Measurements from ENCODE around the gene RERE.

The RERE gene

GRCh38 chr1:8337776-8338525 is 479.5 kb downstream of the RERE start:
- no peak for DNase-seq

DNA sequence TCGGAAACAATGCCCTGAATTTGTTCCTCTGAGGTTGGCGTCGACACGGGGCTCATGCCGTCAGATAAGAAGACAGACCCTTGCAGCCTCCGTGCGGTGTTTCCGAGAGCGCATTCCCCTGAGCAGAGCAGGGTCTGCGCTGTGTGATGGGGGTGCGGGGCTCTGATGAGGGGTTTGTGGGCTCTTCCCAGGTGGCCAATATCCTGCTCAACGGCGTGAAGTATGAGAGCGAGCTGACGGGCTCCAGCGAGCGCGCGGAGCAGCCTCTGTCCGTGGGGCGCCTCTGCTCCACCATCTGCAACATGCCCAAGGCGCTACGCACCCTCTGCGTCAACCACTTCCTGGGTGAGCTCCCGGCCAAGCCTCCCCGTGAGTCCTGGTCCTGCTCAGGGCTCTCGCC is 482.2 kb downstream of the RERE start:
- no peak for DNase-seq

- DNase-seq = no peak
Observed at GRCh38 chr1:8334106-8334851, 483.2 kb downstream of the RERE start.

GRCh38 chr1:8333246-8333987 is 484.0 kb downstream of the RERE start:
- no peak for DNase-seq

DNA sequence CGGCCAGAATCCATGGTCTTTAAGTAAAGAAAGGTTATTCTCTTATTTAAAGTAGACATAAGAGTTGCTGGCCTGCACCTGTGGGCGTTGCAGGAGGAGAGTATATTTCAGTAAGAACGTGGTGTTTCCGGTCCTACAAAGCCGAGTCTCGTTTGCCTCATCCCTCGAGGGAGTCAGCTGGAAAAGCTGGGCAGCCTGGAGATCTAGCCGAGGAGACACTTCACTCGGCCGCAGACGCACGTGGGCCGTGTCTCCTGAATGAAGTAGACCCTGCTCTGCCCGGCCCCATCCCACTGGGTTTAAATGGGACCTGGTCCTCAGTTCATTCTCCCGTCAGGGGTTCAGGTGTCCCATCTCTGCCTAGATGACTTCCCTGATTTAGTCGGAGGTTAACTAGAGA is 484.6 kb downstream of the RERE start:
- no peak for DNase-seq

DNA sequence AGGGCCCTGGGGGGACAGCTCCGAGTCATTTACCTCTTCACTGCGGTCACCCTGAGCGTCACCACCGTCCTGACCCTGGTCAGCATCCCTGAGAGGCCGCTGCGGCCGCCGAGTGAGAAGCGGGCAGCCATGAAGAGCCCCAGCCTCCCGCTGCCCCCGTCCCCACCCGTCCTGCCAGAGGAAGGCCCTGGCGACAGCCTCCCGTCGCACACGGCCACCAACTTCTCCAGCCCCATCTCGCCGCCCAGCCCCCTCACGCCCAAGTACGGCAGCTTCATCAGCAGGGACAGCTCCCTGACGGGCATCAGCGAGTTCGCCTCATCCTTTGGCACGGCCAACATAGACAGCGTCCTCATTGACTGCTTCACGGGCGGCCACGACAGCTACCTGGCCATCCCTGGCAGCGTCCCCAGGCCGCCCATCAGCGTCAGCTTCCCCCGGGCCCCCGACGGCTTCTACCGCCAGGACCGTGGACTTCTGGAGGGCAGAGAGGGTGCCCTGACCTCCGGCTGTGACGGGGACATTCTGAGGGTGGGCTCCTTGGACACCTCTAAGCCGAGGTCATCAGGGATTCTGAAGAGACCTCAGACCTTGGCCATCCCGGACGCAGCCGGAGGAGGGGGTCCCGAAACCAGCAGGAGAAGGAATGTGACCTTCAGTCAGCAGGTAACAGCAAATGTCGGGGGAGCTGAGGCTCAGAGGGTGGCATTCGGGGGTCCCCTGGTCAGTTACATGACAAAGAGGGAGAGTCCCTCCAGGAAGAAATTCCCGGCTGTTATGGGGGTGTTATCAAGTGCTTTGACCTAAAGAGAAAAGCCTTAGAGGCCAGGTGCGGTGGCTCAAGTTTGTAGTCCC is 486.9 kb downstream of the RERE start:
- no peak for DNase-seq

DNA sequence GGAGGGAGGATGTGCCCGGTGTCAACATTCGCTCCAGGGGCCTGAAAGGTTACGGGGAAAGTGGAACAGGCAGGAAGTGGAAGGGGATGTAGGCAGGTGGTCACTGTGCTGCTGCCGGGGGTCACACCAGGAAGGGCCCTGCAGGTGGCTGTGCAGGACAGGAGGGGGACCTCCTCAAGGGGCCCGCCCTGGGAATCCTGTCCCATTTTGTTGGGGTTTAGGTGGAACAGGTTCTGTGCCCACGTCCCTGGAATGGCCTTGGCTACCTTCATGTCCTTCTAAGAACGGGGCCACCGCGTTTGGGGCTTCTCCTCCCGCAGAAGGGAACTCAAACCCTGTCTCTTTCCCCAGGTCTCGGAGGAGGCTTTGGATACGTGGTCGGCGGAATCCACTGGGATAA is 487.6 kb downstream of the RERE start:
- no peak for DNase-seq

- no peak for DNase-seq
Observed at GRCh38 chr1:8329439-8329838, 488.0 kb downstream of the RERE start.

- no peak for DNase-seq
Observed at GRCh38 chr1:8328271-8328670, 489.2 kb downstream of the RERE start.

DNA sequence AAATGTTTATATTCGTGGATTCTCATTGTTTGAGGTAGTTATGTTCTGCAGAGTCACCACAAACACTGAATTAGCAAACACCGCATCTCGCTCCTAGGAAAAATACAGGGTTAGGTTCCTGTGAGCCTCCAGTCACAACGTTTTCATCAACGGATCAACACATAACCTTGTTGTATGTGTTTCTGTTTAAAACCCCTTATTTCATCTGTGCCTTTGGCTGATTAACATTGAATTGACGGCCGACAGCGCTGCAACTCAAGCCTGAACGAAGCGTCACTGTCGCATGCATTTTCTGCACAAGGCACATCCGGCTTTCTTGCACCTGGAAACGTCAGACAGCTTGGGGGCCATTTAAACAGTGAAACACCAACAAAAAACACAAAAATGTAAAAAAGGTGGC is 491.2 kb downstream of the RERE start:
- no peak for DNase-seq

- no peak for DNase-seq
Observed at GRCh38 chr1:8325771-8326170, 491.7 kb downstream of the RERE start.

DNA sequence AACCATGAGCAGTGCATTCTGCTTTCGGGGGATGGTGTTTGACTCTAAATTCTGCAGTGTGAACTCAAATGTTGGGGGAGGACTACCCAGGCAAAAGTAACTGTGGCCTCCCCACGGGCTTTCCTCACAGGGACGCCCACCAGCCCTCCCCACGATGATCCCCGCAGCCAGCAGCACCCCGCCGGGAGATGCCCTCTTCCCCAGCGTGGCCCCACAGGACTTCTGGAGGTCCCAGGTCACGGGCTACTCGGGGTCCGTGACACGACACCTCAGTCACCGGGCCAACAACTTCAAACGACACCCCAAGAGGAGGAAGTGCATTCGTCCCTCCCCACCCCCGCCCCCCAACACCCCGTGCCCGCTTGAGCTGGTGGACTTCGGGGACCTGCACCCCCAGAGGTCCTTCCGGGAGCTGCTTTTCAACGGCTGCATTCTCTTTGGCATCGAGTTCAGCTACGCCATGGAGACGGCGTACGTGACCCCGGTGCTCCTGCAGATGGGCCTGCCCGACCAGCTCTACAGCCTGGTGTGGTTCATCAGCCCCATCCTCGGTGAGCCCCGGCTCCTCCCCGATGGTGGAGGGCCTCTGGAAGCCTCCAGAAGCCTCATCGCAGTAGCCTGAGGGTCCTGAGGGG is 493.1 kb downstream of the RERE start:
- DNase-seq = no peak

GRCh38 chr1:8323706-8324105 is 493.7 kb downstream of the RERE start:
- DNase-seq = no peak

DNA sequence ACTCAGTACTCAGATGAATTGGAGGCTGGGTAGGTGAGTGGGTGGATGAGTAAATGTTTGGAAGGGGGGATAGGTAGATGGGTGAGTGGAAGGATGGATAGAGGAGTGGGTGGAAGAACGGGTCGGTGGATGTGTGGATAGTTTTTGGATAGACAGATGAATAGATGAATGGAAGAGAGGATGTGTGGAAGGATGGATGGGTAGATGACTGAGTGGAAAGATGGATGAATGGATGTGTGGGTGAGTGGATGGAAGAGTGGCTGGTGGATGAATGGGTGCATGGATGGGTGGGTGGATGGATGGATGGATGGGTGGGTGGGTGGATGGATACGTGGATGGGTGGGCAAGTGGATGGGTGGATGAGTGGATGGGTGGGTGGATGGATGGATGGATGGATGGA is 495.8 kb downstream of the RERE start:
- no peak for DNase-seq

DNA sequence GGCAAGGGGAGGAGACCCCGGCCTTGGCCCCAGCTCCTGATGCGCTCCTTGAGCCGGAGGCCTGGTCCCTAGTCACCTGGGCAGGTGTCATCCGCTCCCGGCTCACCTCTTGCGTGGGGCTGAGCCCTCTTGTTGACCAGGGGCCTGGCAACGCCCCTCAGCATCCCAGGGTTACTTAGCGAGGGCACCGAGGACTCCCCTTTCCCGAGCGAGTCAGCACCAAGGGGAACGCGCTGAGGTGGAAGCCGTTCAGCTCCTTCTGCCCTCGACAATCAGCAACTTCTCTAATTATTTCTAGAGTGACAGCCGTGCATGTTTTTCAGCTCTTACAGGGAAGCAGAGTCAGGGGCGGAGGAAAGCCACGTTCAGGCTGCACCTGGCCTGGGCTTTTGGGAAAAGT is 499.0 kb downstream of the RERE start:
- DNase-seq = no peak

DNA sequence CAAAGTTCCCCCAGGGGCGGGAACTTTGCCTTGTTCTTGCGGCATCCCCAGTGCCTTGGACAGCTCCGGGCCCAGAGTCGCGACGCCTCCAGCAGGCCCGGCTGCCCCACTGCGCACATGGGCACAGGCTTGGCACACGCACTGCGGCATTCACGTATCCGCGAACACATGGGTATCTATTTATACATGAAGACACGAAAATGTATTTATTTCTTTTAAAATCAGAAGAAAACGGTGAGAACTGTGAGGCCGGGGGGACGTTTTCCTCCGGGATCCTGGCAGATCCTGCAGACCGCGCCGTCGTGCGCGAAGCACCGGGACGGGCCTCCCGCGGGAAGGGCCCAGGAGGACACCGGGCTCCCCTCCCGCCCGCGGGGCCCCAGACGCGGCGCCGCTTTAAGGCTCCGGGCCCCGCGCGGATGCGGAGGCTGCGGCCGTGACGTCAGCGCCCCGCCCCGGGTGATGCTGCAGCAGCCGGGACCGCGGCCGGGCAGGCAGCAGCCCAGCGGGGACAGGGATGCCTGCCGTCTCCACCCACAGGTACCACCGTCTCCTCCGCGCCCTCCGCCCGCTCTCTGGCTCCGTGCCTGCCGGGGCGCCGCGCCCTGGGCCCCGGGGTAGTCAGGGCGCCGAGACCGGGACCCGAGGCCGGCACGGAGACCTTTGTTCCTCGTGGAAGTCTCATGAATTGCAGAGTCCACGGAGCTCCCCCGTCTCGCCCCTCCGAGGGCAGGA is 499.6 kb downstream of the RERE start, which contains the start of gene SLC45A1:
Gene SLC45A1, plus strand, starts transcription at position 468 of the 735 bp plus-strand sequence. CDS start 6,216 bp downstream, outside the sequence.
- DNase-seq = peak; percentile 71

DNA sequence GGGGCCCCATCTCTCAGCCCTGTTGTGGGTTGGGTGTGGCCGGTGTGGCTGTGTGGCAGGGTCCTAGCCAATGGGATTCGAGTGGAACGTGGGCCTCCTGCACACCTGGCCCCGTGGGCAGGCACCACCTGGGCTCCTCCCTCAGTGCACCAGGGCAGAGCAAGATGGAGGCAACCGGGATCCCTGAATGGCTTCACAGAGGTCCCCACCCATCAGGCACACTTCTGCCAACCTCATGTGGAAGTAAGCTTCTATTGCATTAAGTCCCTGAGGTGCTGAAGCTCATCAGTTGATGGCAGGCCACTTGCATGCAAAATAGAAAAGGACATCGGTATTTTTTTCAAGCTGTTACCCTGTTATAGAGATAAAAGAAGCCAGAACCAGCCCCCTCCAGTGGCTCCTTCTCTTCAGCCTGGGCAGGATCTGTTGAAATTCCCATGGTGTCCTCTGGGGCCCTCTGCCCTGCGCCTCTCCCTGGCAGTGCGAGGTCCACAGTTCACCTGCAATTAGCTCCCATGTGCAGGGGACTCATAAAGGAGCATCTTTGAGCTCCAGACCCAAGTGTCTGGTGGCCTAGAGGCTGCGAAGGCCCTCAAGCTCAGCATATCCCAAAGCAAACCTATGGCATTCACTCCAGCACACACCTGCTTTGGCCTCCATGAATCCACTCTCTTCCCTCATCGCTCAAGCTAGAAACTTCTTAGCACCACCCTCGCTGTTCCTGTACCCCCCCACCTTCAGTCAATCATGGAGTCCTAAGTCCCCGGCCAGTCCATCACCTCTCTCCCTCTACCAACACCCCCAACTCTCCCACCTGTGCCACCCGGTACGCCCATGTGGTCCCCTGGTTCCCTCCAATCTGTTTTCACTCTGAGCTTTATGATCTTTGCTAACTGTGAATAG is 501.6 kb downstream of the RERE start:
- DNase-seq = no peak

DNA sequence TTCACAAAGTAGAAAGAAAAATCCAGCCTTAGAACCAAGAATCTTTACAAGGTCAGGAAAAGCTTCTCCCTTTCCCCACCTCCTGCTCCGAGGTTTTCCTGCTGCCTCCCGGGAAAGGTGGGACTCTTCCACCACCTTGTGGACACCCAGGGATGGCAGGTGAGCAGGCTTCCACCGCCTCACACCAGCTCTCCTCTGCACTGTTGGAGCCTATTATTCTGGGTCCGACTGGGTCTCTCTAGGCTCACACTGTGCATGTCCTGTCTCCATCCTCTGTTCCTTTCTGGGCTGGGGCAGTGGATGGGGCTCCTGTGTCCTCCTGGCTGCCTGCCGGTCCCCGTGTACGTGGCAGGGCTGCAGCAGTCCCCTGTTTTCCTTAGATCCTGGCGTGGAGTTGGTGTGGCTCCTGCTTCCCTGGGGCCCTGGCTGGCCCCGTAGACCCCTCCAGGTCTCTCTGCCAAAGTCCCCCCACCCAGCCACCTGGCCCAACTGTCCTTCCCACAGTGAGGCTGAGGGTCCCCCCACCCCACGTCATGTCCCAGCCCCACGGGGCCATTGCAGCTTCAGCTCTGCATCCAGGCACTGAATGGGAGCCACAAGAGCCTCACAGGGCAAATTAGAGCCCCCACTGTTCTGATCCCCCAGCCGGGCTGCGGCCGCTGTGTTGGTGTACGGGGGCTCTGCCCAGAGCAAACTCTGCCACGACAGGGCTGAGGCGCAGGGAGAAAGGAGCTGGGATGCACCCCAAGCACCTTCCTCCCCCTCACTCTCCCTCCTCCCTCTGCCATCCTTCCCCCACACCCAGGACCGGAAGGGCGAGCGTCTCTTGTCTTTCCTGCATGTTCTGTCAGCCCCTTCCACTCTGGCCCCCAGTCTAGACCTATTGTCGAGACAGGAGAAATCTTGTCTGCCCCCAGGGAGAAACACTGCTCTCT is 502.8 kb downstream of the RERE start:
- DNase-seq = peak; percentile 37

DNA sequence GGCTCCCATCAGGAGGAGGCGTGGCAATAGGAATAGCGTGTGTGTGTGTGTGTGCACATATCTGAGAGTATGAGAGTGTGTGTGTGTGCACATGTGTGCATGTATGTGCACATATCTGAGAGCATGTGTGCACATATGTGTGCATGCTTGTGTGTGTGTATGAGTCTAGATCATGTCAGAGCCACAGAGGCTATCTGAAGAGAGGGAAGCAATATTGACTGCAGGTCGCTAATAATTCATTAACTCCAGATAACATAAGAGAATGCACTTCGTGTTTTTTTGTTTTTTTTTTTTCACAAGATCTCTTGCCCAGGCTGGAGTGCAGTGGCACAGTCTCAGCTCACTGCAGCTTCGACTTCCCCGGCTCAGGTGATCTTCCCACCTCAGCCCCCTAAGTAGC is 504.2 kb downstream of the RERE start:
- DNase-seq = no peak

Measured in effector CD4-positive, alpha-beta T cell (primary cell).